ENCODE data around the gene ADGRG2.

ADGRG2 gene

DNA sequence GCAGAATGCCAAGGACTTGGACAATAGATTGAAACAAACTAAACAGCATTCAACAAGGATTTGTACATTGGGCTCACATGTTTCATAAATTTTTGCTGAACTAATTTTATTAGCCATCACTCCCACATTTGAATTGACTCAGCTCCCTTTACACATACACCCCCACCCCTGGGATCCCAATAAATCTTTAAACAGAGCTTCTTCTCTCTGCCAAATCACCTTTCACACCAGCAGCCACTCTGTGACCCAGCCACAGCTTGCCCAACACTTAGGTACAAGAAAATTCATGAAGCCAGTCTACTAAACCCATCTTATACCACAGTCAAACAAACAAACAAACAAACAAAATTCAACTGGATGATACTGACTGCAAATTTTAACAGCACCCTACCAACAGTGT lies 159.9 kb downstream of the ADGRG2 start:
- TF ChIP-seq, protein P1, sequence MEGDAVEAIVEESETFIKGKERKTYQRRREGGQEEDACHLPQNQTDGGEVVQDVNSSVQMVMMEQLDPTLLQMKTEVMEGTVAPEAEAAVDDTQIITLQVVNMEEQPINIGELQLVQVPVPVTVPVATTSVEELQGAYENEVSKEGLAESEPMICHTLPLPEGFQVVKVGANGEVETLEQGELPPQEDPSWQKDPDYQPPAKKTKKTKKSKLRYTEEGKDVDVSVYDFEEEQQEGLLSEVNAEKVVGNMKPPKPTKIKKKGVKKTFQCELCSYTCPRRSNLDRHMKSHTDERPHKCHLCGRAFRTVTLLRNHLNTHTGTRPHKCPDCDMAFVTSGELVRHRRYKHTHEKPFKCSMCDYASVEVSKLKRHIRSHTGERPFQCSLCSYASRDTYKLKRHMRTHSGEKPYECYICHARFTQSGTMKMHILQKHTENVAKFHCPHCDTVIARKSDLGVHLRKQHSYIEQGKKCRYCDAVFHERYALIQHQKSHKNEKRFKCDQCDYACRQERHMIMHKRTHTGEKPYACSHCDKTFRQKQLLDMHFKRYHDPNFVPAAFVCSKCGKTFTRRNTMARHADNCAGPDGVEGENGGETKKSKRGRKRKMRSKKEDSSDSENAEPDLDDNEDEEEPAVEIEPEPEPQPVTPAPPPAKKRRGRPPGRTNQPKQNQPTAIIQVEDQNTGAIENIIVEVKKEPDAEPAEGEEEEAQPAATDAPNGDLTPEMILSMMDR (IDR thresholded peaks at IDR 0.05; ENCODE audit: unreplicated experiment in 3 of 3), result no peak
- H3K9me3 Mint-ChIP-seq, result peaks cover 17% of the 10 kb centered on the region
- peaks cover 28% of the 10 kb centered on the region for H3K4me1 Mint-ChIP-seq
- H3K4me3 Mint-ChIP-seq, result no peak overlapping the region
- H3K36me3 Mint-ChIP-seq (ENCODE audit: low read depth), result no peaks in the 10 kb centered on the region
- H3K27ac Mint-ChIP-seq, result peak overlapping the region in 1 of 3 experiments; percentile 31
- H3K27me3 Mint-ChIP-seq (ENCODE audit: low read depth), result no peaks in the 10 kb centered on the region

DNA sequence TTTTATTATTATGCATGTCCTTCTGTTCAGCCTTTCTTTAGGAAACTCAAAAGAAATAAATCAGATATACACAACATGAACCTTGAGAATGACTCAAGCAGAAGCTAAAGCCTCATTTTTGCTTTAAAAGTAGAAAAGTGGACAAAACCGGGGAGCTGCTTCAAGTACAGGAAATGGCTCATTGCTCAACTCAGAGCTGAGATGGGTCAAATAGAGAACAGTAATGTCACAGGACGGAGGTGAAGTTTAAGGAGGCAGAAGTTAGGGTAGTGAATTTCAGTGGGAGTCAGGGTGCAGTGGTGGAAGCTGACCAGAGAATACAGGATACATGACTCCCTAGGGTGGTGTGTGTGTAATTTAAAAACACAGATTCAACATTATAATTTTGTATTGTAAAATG lies 160.6 kb downstream of the ADGRG2 start:
- TF ChIP-seq, protein P1 (IDR thresholded peaks at IDR 0.05; ENCODE audit: unreplicated experiment in 3 of 3), result no peak
- Mint-ChIP-seq H3K27me3 (ENCODE audit: low read depth) (no peaks in the 10 kb centered on the region), H3K4me1 (peaks cover 22% of the 10 kb centered on the region), H3K36me3 (ENCODE audit: low read depth) (no peaks in the 10 kb centered on the region), H3K9me3 (peaks cover 17% of the 10 kb centered on the region), H3K4me3 (no peak overlapping the region), H3K27ac (peak overlapping the region in 2 of 3 experiments; percentile 31 to 69)

DNA sequence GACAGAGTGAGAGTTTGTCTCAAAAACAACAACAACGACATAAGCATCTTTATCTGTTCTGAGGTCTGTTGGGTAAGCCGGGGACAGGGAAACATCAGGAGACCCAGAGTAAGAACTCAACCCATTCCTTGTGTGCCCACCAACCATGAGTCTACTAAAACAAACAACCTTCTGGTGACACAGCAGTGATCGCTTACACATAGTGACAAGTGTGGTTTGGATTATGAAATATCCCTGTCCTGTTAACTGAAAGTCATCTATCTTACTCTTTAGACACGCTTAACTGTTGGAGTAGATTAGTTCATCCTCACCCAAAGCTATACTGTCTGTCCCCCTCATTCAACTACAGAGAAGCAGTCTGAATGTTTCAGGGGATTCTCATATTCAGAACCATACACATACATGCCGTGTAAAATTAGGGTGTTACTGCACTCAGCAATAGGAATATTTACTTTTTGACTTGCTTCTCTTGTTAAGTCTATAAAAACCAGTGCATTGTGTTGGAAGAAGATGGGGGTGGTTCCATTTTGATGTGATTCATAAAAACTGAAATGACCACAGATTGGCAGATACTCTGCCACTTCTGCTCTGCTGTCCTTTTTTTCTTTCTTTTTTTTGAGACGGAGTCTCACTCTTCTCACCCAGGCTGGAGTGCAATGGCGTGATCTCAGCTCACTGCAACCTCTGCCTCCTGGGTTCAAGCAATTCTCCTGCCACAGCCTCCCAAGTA lies 165.8 kb downstream of the ADGRG2 start:
- Mint-ChIP-seq H3K27ac (no peak overlapping the region), H3K4me1 (peaks cover under 1% of the 10 kb centered on the region), H3K27me3 (ENCODE audit: low read depth) (no peaks in the 10 kb centered on the region), H3K9me3 (peaks cover 14% of the 10 kb centered on the region), H3K4me3 (no peak overlapping the region), H3K36me3 (ENCODE audit: low read depth) (peaks cover 5% of the 10 kb centered on the region)
- TF ChIP-seq, protein P1 (IDR thresholded peaks at IDR 0.05; ENCODE audit: unreplicated experiment in 3 of 3), result no peak

DNA sequence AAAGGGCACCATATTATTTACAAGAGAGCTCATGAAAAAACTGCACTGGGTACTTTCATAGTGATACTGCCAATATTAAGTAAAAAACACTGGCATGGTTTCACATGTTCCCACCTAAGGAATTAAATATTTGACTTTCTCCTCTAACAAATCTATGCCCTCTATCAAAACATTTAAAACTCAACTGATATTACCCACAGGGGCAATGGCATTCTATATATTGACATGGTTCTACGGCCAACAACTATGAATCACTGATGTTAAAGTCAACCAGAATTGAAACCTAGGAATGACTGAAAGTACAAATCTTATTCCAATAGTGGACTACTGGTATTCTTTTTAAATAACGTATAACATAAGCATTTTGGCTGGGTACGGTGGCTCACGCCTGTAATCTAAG lies 166.6 kb downstream of the ADGRG2 start:
- Mint-ChIP-seq H3K4me3 (no peak overlapping the region), H3K27me3 (ENCODE audit: low read depth) (no peaks in the 10 kb centered on the region), H3K9me3 (peaks cover 14% of the 10 kb centered on the region), H3K27ac (no peak overlapping the region), H3K4me1 (no peaks in the 10 kb centered on the region), H3K36me3 (ENCODE audit: low read depth) (peaks cover 10% of the 10 kb centered on the region)
- TF ChIP-seq, protein P1 (IDR thresholded peaks at IDR 0.05; ENCODE audit: unreplicated experiment in 3 of 3), result no peak

DNA sequence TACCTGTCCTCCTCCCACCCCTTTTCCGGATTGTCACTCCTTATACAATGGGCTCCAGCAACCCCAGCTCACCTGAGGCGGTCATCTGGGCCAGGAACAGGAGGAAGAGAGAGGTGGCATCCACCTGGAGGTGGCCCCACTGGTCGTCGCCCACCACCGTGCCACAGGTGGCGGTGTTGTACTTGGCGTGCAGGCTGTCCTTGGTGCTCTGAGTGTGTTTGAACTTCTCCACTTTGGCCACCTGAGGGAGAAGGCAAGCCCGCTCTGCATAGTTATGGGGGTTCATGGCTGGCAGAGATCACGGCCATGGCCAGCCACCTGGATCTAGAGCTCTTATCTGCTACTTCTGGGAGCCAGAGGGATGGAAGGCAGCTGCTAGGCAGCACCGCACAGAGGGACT lies 171.2 kb downstream of the ADGRG2 start:
- H3K27ac Mint-ChIP-seq, result no peak overlapping the region
- peaks cover 4% of the 10 kb centered on the region for H3K4me1 Mint-ChIP-seq
- H3K27me3 Mint-ChIP-seq (ENCODE audit: low read depth), result no peaks in the 10 kb centered on the region
- peaks cover 33% of the 10 kb centered on the region for H3K36me3 Mint-ChIP-seq (ENCODE audit: low read depth)
- TF ChIP-seq, protein P1 (IDR thresholded peaks at IDR 0.05; ENCODE audit: unreplicated experiment in 3 of 3), result no peak
- H3K9me3 Mint-ChIP-seq, result peaks cover 22% of the 10 kb centered on the region
- no peak overlapping the region for H3K4me3 Mint-ChIP-seq

DNA sequence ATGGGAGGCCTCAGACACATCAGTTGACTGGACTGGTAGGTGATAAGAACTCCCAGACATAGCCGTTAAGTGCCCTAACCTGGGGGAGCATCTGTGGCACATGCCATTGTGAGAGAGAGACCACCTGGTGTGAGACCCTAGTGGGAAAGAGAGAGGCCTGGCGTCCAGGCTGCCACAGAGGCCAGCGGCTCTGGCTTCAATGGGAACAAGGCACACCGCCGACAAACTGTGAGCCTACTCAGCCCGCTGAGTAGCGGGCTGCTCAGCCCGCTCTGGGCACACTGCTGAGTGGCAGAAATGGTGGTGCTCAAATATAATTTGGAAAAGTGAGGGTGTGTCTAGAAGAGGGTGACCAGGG lies 172.3 kb downstream of the ADGRG2 start:
- TF ChIP-seq, protein P1 (IDR thresholded peaks at IDR 0.05; ENCODE audit: unreplicated experiment in 3 of 3), result no peak
- peaks cover 5% of the 10 kb centered on the region for H3K4me1 Mint-ChIP-seq
- peaks cover 33% of the 10 kb centered on the region for H3K36me3 Mint-ChIP-seq (ENCODE audit: low read depth)
- peaks cover 20% of the 10 kb centered on the region for H3K9me3 Mint-ChIP-seq
- no peaks in the 10 kb centered on the region for H3K27me3 Mint-ChIP-seq (ENCODE audit: low read depth)
- H3K27ac Mint-ChIP-seq, result peak overlapping the region in 1 of 3 experiments; percentile 38
- no peak overlapping the region for H3K4me3 Mint-ChIP-seq
